Breast epithelium (tissue), 3 donors: ENCODE results near the gene GPR158.

ENCODE experiments used
- POLR2A ChIP-seq: fragments of 450-650 bp; IDR thresholded peaks from one replicate; pipeline ENCODE4 v1.6.1; 2016; ENCODE audit warnings: antibody characterized with exemption, mild to moderate bottlenecking, moderate library complexity
- POLR2AphosphoS5 ChIP-seq, 3 donors: sonication (generic); formaldehyde crosslinking; IDR thresholded peaks; one replicate each; pipeline ENCODE4 v1.6.1; 2017; ENCODE audit warnings: antibody characterized with exemption in 3 of 3
- TF ChIP-seq, protein P1 (sequence below), 3 donors: fragments of 450-650 bp; IDR thresholded peaks; one replicate each; pipeline ENCODE4 v1.5.1; 2016 to 2017; ENCODE audit warnings: antibody characterized with exemption in 3 of 3, mild to moderate bottlenecking in 3 of 3, moderate library complexity in 3 of 3

DNA sequence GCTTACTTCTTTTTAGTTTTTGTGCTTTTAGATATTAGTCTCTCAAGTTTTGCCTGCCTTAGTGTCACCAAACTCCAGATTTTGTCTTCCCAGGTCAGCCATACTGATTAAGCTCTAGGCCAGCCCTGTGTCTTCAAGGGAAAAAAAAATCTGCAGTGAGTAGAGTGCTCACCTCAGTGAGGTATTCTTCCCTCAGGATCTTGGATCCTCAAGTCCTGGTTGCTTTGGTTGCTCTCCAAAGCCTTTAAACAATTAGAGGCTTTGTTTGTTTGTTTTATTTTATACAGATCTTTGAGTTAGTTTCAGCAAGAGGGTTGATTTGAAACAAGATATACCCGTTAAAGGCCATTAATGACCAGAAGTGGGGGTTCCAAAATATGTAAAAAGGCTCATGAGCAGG is 165.2 kb downstream of the GPR158 start:
- TF ChIP-seq, protein P1, sequence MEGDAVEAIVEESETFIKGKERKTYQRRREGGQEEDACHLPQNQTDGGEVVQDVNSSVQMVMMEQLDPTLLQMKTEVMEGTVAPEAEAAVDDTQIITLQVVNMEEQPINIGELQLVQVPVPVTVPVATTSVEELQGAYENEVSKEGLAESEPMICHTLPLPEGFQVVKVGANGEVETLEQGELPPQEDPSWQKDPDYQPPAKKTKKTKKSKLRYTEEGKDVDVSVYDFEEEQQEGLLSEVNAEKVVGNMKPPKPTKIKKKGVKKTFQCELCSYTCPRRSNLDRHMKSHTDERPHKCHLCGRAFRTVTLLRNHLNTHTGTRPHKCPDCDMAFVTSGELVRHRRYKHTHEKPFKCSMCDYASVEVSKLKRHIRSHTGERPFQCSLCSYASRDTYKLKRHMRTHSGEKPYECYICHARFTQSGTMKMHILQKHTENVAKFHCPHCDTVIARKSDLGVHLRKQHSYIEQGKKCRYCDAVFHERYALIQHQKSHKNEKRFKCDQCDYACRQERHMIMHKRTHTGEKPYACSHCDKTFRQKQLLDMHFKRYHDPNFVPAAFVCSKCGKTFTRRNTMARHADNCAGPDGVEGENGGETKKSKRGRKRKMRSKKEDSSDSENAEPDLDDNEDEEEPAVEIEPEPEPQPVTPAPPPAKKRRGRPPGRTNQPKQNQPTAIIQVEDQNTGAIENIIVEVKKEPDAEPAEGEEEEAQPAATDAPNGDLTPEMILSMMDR (IDR thresholded peaks at IDR 0.05), result no peak
- TF ChIP-seq POLR2A (no peak), POLR2AphosphoS5 (IDR thresholded peaks at IDR 0.05) (no peak)
